ENCODE measurements around the gene GUCY2D.

Gene GUCY2D

DNA sequence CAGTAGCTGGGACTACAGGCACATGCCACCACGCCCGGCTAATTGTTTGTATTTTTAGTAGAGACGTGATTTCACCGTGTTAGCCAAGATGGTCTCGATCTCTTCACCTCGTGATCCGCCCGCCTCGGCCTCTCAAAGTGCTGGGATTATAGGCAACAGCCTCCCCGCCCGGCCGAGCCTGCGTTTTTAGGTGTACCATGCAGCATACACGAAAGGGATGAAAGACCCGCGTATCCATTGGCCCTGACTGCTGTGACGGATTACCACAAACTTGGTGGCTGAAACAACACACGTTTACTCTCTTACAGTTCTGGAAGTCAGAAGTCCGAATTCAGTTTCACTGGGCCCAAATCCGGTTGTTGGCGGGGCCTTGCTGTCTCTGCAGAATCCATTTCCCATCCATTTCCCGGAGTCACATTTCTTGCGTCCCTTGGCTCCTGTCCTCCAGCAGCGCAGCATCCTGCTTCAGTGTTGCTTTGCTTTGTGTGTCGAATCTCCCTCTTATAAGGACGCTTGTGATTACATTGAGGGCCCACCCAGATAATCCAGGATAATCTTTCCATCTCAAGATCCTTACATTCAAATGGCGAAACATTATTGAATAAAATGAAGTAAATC is 8.3 kb upstream of the GUCY2D start:
- H3K4me3 ChIP-seq (ENCODE audit: low read length), result no peak overlapping the region
- H3K9ac ChIP-seq (ENCODE audit: low read length), result no peak overlapping the region
- peaks cover 9% of the 10 kb centered on the region for H3K27me3 ChIP-seq (ENCODE audit: control insufficient read depth, insufficient read depth, low read length)
- no peaks in the 10 kb centered on the region for H3K36me3 ChIP-seq (ENCODE audit: control insufficient read depth, low read depth, low read length)
- no peak overlapping the region for H3K27ac ChIP-seq (ENCODE audit: low read length)
- no peaks in the 10 kb centered on the region for H3K4me1 ChIP-seq (ENCODE audit: control insufficient read depth, low read depth, low read length)
- H3K9me3 ChIP-seq (ENCODE audit: control insufficient read depth, low read depth, low read length), result no peaks in the 10 kb centered on the region

DNA sequence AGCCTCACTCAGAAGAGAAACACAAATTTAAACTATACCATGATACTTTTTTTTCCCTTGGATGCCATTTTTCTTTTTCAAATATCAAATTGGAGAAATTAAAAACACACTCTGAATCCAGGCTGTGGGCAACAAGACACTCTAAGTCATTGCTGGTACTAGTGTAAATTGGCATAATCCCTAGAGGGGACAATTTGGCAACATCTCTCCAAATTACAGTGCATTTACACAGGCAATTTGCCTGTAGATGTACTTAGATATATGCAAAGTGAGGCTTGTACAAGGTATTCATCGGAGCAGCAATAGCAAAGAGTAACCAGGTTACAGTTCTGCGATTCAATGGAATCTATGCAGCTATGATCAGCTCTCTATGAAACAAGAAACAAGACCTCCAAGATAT is 6.7 kb upstream of the GUCY2D start:
- Histone ChIP-seq H3K4me3 (ENCODE audit: low read length) (no peak overlapping the region), H3K27ac (ENCODE audit: low read length) (no peak overlapping the region), H3K9ac (ENCODE audit: low read length) (no peak overlapping the region), H3K9me3 (ENCODE audit: control insufficient read depth, low read depth, low read length) (no peaks in the 10 kb centered on the region), H3K27me3 (ENCODE audit: control insufficient read depth, insufficient read depth, low read length) (no peaks in the 10 kb centered on the region), H3K4me1 (ENCODE audit: control insufficient read depth, low read depth, low read length) (no peaks in the 10 kb centered on the region), H3K36me3 (ENCODE audit: control insufficient read depth, low read depth, low read length) (no peaks in the 10 kb centered on the region)

DNA sequence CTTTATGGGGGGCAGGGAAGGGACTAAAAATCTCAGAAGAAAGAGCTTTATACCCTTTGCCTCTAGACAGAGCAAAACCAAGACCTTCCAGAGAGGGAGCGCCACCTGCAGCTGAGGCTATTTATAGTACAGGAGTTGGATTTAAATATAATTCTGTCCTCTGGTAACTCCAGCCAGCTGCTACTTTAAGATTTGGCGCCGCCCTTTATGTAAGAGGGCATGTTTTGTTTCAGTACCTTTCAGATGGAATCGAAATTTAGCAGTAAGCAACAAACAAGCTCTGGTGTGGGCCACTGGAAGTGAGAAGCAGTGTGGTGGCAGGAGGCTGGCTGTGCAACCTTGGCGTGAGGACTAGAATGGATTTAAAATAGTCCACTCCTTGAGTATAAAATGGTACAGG is 5.2 kb upstream of the GUCY2D start:
- H3K27me3 ChIP-seq (ENCODE audit: control insufficient read depth, insufficient read depth, low read length), result no peaks in the 10 kb centered on the region
- H3K4me3 ChIP-seq (ENCODE audit: low read length), result no peak overlapping the region
- no peak overlapping the region for H3K27ac ChIP-seq (ENCODE audit: low read length)
- H3K36me3 ChIP-seq (ENCODE audit: control insufficient read depth, low read depth, low read length), result no peaks in the 10 kb centered on the region
- no peaks in the 10 kb centered on the region for H3K9me3 ChIP-seq (ENCODE audit: control insufficient read depth, low read depth, low read length)
- no peak overlapping the region for H3K9ac ChIP-seq (ENCODE audit: low read length)
- H3K4me1 ChIP-seq (ENCODE audit: control insufficient read depth, low read depth, low read length), result no peaks in the 10 kb centered on the region

GRCh38 chr17:8002721-8003593 is 542 bp downstream of the GUCY2D start:
- Histone ChIP-seq H3K36me3 (ENCODE audit: control insufficient read depth, low read depth, low read length) (no peaks in the 10 kb centered on the region), H3K9me3 (ENCODE audit: control insufficient read depth, low read depth, low read length) (no peaks in the 10 kb centered on the region), H3K4me1 (ENCODE audit: control insufficient read depth, low read depth, low read length) (no peaks in the 10 kb centered on the region), H3K9ac (ENCODE audit: low read length) (no peak overlapping the region), H3K4me3 (ENCODE audit: low read length) (no peak overlapping the region), H3K27me3 (ENCODE audit: control insufficient read depth, insufficient read depth, low read length) (no peaks in the 10 kb centered on the region), H3K27ac (ENCODE audit: low read length) (no peak overlapping the region)

DNA sequence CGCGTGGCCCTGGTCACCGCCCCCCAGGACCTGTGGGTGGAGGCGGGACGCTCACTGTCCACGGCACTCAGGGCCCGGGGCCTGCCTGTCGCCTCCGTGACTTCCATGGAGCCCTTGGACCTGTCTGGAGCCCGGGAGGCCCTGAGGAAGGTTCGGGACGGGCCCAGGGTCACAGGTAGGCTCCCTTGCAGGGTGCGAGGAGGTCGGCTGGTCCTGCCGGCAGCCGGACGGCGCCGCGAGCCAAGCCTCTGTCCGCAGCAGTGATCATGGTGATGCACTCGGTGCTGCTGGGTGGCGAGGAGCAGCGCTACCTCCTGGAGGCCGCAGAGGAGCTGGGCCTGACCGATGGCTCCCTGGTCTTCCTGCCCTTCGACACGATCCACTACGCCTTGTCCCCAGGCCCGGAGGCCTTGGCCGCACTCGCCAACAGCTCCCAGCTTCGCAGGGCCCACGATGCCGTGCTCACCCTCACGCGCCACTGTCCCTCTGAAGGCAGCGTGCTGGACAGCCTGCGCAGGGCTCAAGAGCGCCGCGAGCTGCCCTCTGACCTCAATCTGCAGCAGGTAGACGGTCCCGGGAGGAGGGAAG is 1.3 kb downstream of the GUCY2D start:
- Histone ChIP-seq H3K4me1 (ENCODE audit: control insufficient read depth, low read depth, low read length) (no peaks in the 10 kb centered on the region), H3K9ac (ENCODE audit: low read length) (no peak overlapping the region), H3K4me3 (ENCODE audit: low read length) (no peak overlapping the region), H3K9me3 (ENCODE audit: control insufficient read depth, low read depth, low read length) (no peaks in the 10 kb centered on the region), H3K36me3 (ENCODE audit: control insufficient read depth, low read depth, low read length) (no peaks in the 10 kb centered on the region), H3K27ac (ENCODE audit: low read length) (no peak overlapping the region), H3K27me3 (ENCODE audit: control insufficient read depth, insufficient read depth, low read length) (no peaks in the 10 kb centered on the region)

GRCh38 chr17:8004899-8005298 is 2.5 kb downstream of the GUCY2D start:
- H3K27ac ChIP-seq (ENCODE audit: low read length), result no peak overlapping the region
- no peaks in the 10 kb centered on the region for H3K27me3 ChIP-seq (ENCODE audit: control insufficient read depth, insufficient read depth, low read length)
- H3K9ac ChIP-seq (ENCODE audit: low read length), result no peak overlapping the region
- H3K4me1 ChIP-seq (ENCODE audit: control insufficient read depth, low read depth, low read length), result no peaks in the 10 kb centered on the region
- H3K4me3 ChIP-seq (ENCODE audit: low read length), result no peak overlapping the region
- H3K9me3 ChIP-seq (ENCODE audit: control insufficient read depth, low read depth, low read length), result no peaks in the 10 kb centered on the region
- H3K36me3 ChIP-seq (ENCODE audit: control insufficient read depth, low read depth, low read length), result no peaks in the 10 kb centered on the region

GRCh38 chr17:8005357-8005756 is 2.9 kb downstream of the GUCY2D start:
- H3K4me3 ChIP-seq (ENCODE audit: low read length), result no peak overlapping the region
- H3K9me3 ChIP-seq (ENCODE audit: control insufficient read depth, low read depth, low read length), result no peaks in the 10 kb centered on the region
- no peak overlapping the region for H3K9ac ChIP-seq (ENCODE audit: low read length)
- H3K4me1 ChIP-seq (ENCODE audit: control insufficient read depth, low read depth, low read length), result no peaks in the 10 kb centered on the region
- no peak overlapping the region for H3K27ac ChIP-seq (ENCODE audit: low read length)
- no peaks in the 10 kb centered on the region for H3K27me3 ChIP-seq (ENCODE audit: control insufficient read depth, insufficient read depth, low read length)
- H3K36me3 ChIP-seq (ENCODE audit: control insufficient read depth, low read depth, low read length), result no peaks in the 10 kb centered on the region

DNA sequence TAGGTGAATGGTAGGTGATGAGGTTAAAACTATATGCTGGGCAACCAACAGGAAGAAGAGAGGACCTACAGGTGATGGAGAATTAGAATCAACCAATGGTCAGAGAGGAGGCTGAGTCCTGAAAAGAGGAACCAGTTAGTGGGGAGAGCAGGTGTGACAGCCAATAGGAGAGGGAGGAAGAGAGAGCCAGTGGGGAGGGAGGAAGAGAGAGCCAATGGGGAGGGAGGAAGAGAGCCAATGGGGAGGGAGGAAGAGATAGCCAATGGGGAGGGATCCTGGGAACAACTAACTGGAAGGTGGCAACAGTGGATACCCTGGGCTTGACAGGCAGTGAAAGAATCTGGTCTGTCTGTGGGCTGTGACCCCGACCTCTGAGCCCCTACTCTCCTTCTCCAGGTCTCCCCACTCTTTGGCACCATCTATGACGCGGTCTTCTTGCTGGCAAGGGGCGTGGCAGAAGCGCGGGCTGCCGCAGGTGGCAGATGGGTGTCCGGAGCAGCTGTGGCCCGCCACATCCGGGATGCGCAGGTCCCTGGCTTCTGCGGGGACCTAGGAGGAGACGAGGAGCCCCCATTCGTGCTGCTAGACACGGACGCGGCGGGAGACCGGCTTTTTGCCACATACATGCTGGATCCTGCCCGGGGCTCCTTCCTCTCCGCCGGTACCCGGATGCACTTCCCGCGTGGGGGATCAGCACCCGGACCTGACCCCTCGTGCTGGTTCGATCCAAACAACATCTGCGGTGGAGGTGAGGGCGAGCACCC is 3.7 kb downstream of the GUCY2D start:
- Histone ChIP-seq H3K9ac (ENCODE audit: low read length) (no peak overlapping the region), H3K36me3 (ENCODE audit: control insufficient read depth, low read depth, low read length) (no peaks in the 10 kb centered on the region), H3K27me3 (ENCODE audit: control insufficient read depth, insufficient read depth, low read length) (no peaks in the 10 kb centered on the region), H3K9me3 (ENCODE audit: control insufficient read depth, low read depth, low read length) (no peaks in the 10 kb centered on the region), H3K4me1 (ENCODE audit: control insufficient read depth, low read depth, low read length) (no peaks in the 10 kb centered on the region), H3K4me3 (ENCODE audit: low read length) (no peak overlapping the region), H3K27ac (ENCODE audit: low read length) (no peak overlapping the region)

DNA sequence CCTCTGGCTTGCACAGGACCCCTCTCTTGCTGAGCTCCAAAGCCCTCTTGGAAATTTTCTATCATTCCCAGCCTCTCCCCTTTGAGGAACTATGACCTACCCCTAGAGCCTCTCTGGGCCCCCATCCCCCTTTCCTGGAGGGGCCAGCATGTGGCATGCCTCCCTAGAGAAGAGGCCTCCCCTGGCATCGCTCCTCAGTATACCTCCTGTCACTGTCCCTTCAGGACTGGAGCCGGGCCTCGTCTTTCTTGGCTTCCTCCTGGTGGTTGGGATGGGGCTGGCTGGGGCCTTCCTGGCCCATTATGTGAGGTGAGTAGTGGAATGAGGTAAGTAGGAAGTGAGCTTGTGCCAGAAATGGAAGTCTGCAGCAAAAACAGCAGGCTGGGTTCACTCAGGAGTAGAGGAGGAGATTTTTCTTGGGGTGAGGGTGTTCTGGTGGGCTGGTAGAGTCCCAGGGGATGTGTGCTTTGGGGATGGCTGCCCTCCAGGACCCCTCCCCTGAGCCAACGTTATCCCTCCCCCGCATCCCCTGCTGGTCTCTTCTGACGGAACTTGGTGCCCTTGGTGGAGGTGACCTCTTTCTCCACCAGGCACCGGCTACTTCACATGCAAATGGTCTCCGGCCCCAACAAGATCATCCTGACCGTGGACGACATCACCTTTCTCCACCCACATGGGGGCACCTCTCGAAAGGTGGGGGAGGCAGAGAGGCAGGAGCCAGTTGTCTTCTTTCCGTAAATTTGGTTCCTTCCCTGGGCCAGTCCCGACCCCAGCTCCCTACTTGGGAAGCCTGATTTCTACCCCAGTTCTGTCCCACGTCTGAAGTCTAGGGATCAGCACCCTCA is 4.6 kb downstream of the GUCY2D start:
- no peaks in the 10 kb centered on the region for H3K4me1 ChIP-seq (ENCODE audit: control insufficient read depth, low read depth, low read length)
- no peak overlapping the region for H3K27ac ChIP-seq (ENCODE audit: low read length)
- H3K4me3 ChIP-seq (ENCODE audit: low read length), result no peak overlapping the region
- H3K9ac ChIP-seq (ENCODE audit: low read length), result no peak overlapping the region
- no peaks in the 10 kb centered on the region for H3K9me3 ChIP-seq (ENCODE audit: control insufficient read depth, low read depth, low read length)
- no peaks in the 10 kb centered on the region for H3K36me3 ChIP-seq (ENCODE audit: control insufficient read depth, low read depth, low read length)
- H3K27me3 ChIP-seq (ENCODE audit: control insufficient read depth, insufficient read depth, low read length), result no peaks in the 10 kb centered on the region

- no peaks in the 10 kb centered on the region for H3K36me3 ChIP-seq (ENCODE audit: control insufficient read depth, low read depth, low read length)
- no peaks in the 10 kb centered on the region for H3K27me3 ChIP-seq (ENCODE audit: control insufficient read depth, insufficient read depth, low read length)
- H3K9me3 ChIP-seq (ENCODE audit: control insufficient read depth, low read depth, low read length), result no peaks in the 10 kb centered on the region
- no peak overlapping the region for H3K9ac ChIP-seq (ENCODE audit: low read length)
- no peaks in the 10 kb centered on the region for H3K4me1 ChIP-seq (ENCODE audit: control insufficient read depth, low read depth, low read length)
- H3K4me3 ChIP-seq (ENCODE audit: low read length), result no peak overlapping the region
- H3K27ac ChIP-seq (ENCODE audit: low read length), result no peak overlapping the region
These were observed 5.4 kb downstream of the GUCY2D start for GRCh38 chr17:8007836-8008235.
